Measurements from ENCODE around the gene NDC80. TPM values are rescaled to one million over a fixed set of nuclear protein-coding genes. Genes with fewer than 3 reads are reported as not detected.
"Not testable (repeated sequence)": the region's sequence is repeated elsewhere in the genome, so short reads cannot be mapped to it uniquely, and the experiment has no call there.

Gene NDC80
- total RNA-seq, 6 experiments from 2014 or later = 0.34 to 1.6 (median 0.55) TPM; not detected in 1

GRCh38 chr18:2541925-2542563, 29.3 kb upstream of the NDC80 start:
- H3K27ac ChIP-seq; intact Hi-C loops (cut with DNase I); H3K4me3 ChIP-seq; H3K36me3 ChIP-seq; H3K9me3 ChIP-seq; H3K4me1 ChIP-seq; DNase-seq; H3K27me3 ChIP-seq: not testable (repeated sequence)
- WGBS (ENCODE audit: insufficient coverage, low coverage, low lambda C conversion rate, missing lambda C conversion rate) = 20% methylated on average over 1 of the region's 3 CpGs
- peak; percentile 56 to 66 (median 61) for ATAC-seq
- TF ChIP-seq, protein P1, sequence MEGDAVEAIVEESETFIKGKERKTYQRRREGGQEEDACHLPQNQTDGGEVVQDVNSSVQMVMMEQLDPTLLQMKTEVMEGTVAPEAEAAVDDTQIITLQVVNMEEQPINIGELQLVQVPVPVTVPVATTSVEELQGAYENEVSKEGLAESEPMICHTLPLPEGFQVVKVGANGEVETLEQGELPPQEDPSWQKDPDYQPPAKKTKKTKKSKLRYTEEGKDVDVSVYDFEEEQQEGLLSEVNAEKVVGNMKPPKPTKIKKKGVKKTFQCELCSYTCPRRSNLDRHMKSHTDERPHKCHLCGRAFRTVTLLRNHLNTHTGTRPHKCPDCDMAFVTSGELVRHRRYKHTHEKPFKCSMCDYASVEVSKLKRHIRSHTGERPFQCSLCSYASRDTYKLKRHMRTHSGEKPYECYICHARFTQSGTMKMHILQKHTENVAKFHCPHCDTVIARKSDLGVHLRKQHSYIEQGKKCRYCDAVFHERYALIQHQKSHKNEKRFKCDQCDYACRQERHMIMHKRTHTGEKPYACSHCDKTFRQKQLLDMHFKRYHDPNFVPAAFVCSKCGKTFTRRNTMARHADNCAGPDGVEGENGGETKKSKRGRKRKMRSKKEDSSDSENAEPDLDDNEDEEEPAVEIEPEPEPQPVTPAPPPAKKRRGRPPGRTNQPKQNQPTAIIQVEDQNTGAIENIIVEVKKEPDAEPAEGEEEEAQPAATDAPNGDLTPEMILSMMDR (IDR thresholded peaks at IDR 0.05) = peak; percentile 45 to 62 (median 60)

- TF ChIP-seq, protein P1 (IDR thresholded peaks at IDR 0.05) = no peak
- no peak for TF ChIP-seq POLR2A (IDR thresholded peaks at IDR 0.05)
- H3K27ac ChIP-seq = no peak overlapping the region
- DNase-seq (no peak), ATAC-seq (no peak)
- intact Hi-C loops (cut with DNase I) = no loop called here
- no peaks in the 10 kb centered on the region for H3K4me1 ChIP-seq
- no peak overlapping the region for H3K4me3 ChIP-seq
- 33% methylated on average over 2 of the region's 2 CpGs for WGBS (ENCODE audit: insufficient coverage, low coverage, low lambda C conversion rate, missing lambda C conversion rate)
- no peaks in the 10 kb centered on the region for H3K9me3 ChIP-seq
- no peaks in the 10 kb centered on the region for H3K27me3 ChIP-seq
- H3K36me3 ChIP-seq = peaks cover 0 to 3% (median 0%) of the 10 kb centered on the region in 4 donors
Observed at GRCh38 chr18:2545155-2545554, 26.2 kb upstream of the NDC80 start.

- peak; percentile 75 to 81 (median 78) for ATAC-seq
- no peaks in the 10 kb centered on the region for H3K9me3 ChIP-seq
- intact Hi-C loops (cut with DNase I) = no loop called here
- DNase-seq = no peak
- no peak overlapping the region for H3K4me3 ChIP-seq
- H3K36me3 ChIP-seq = peaks cover 0 to 3% (median 0%) of the 10 kb centered on the region in 4 donors
- TF ChIP-seq, protein P1 (IDR thresholded peaks at IDR 0.05) = peak; percentile 46 to 65 (median 62)
- TF ChIP-seq POLR2A (IDR thresholded peaks at IDR 0.05) = no peak
- no peaks in the 10 kb centered on the region for H3K27me3 ChIP-seq
- H3K27ac ChIP-seq = no peak overlapping the region
- H3K4me1 ChIP-seq = no peaks in the 10 kb centered on the region
- WGBS (ENCODE audit: insufficient coverage, low coverage, low lambda C conversion rate, missing lambda C conversion rate) = 24% methylated on average over 4 of the region's 4 CpGs
Observed at GRCh38 chr18:2547477-2548087, 23.8 kb upstream of the NDC80 start.

- H3K27me3 ChIP-seq = no peaks in the 10 kb centered on the region
- TF ChIP-seq POLR2A (IDR thresholded peaks at IDR 0.05) = no peak
- TF ChIP-seq, protein P1 (IDR thresholded peaks at IDR 0.05) = no peak
- H3K4me3 ChIP-seq = no peak overlapping the region
- H3K9me3 ChIP-seq = no peaks in the 10 kb centered on the region
- WGBS (ENCODE audit: insufficient coverage, low coverage, low lambda C conversion rate, missing lambda C conversion rate) = 48% methylated on average over 2 of the region's 2 CpGs
- no peaks in the 10 kb centered on the region for H3K36me3 ChIP-seq
- DNase-seq (no peak), ATAC-seq (peak in 3 of 4 donors; percentile 54 to 78 (median 69))
- H3K4me1 ChIP-seq = no peaks in the 10 kb centered on the region
- no peak overlapping the region for H3K27ac ChIP-seq
- intact Hi-C loops (cut with DNase I) = no loop called here
Observed at GRCh38 chr18:2549462-2549861, 21.9 kb upstream of the NDC80 start.

All from right lobe of liver (tissue), 6 donors.